GM21717 (cell line): ENCODE results near the gene TOR1AIP2.
"Not testable (repeated sequence)": the region's sequence is repeated elsewhere in the genome, so short reads cannot be mapped to it uniquely, and the experiment has no call there.

Experiments
- ATAC-seq: cut with Tn5 transposase; IDR thresholded peaks from one replicate; pipeline ENCODE4 v1.9.1; 2021; ENCODE audit warnings: mild to moderate bottlenecking, moderate library complexity; ENCODE audit not compliant: unreplicated experiment

The TOR1AIP2 gene

DNA sequence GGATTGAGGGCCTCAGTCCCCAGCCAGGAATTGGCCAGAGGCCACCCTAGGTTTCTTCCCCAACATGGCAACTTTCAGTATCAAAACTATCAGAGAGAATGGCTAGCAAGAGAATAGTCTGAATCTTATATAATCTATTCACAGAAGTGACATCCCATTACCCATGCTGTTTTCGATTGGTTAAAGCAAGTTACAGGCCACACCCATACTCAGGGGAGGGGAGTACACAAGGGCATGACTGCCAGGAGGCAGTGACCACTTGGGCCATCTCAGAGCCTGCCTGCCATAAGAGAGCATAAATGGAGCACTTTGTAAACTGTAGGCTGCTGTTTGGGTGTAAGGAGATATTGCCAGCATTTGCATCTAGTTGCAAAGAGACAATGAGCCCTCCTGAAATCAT lies 69.1 kb downstream of the TOR1AIP2 start:
- ATAC-seq = no peak

DNA sequence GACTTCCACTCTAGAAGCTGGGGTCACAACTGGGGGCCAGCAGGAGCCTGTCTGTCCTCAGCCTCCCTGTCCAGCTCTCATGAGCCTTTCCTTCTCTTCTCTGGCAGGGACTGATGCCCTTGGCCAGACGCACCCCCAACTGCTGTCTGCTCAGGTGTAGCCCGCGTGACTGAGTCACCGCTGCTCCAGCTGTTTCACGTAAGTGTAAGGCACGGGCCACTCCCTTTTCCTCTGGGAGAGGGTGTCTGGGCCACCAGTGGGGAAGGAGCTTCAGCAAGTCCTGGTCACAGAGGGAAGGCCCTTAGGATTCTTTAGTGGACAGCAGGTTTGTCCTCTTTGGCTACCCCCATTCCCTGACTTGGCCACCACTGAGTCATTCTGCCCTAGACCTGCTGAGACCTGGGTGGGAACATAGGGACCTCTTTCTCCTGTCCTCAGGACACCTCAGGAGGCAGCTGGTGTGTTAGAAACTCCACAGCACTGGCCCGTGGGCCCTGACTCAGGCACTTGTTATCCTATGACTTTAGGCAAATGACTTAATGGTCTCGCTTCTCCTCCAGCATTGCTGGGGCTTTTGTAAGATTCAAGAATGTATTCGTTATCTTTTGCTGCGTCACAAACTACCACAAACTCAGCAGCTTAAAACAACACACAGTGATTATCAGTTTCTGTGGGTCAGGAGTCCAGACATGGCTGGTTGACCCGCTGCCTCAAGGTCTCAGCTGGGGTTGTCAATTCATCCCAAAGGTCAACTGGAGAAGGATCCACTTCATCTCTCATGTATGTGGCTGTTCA lies 69.7 kb downstream of the TOR1AIP2 start:
- no peak for ATAC-seq

DNA sequence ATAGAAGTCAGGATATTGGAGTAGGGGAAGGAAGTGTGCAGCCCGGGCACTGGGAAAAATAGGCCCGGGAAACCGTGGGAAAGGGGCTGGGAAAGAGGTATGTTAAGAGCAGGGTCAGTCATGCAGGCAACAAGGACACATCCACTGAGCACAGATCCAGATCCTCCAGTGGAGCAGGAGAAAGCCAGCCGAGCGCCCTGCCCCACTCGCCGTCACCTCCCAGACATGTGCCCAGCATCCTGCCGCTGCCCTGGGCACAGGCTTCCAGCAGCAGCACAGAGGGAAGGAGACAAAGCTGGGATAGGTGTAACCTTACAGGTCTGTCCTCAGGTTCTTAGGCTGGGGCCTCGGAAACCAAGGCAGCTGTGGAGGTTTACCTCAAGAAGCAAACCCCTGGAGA lies 70.3 kb downstream of the TOR1AIP2 start:
- ATAC-seq = no peak

DNA sequence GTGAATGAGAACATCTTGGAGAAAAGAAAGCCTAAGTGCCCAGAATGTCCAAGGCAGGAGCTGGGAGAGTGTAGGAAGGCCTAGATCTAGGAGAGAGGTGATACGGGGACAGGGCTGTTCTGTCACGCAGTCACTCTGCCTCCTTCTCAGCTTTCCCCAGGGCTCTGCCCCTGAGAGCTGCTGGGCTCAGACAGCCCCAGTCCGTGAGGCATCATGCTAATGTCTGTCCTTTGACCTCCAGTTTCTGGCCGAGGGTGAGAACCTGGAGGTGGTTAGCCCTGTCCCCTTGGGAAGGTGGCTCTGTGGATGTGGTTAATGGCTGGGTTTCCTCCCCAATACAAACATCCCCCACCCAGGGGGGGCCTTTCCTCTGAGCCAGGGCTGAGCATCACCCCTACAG lies 71.3 kb downstream of the TOR1AIP2 start:
- no peak for ATAC-seq

DNA sequence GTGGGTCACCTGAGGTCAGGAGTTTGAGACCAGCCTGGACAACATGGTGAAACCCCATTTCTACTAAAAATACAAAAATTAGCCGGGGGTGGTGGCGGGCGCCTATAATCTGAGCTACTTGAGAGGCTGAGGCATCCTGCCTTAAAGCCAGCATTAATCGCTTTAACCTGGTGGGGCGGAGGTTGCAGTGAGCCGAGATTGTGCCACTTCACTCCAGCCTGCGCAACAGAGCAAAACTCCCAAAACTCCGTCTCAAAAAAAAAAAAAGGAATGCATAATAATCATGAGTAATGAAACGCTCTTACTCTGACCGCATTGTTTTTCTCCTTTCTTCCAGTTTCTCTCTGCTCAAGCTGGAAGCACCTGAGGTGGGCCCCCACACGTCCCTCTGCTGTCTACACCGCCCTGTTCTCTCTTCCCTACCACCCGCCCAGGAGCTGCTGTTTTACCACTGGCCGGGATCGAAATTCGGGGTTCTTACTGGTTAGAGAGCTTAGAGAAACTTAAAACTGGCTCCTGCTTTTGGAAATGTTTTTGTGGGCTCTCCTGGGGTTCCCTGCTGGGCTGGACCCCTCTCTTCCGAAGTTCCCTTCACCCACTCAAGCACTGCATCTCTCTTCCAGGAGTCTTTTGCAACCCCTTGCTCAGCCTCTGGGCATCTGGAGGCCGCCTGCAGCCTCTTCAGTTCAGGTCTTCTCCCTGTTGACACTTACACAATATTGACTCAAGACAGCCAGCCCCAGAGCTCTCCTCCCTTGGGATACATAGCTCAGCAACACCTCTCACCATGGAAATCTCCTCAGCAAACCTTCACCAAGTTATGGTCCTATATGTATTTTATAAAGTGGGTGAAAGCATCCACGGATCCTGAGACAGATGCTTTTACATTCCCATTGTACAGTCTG lies 72.1 kb downstream of the TOR1AIP2 start:
- no peak for ATAC-seq

DNA sequence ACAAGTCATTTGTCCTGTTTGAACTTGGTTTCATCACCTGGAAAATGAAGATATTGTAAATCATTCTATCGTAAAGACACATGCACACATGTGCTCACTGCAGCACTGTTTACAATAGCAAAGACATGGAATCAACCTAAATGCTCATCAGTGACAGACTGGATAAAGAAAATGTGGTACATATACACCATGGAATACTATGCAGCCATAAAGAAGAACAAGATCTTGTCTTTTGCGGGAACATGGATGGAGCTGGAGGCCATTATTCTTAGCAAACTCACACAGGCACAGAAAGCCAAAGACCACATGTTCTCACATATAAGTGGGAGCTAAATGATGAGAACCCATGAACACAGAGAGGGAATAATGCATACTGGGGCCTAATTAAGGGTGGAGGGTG lies 73.2 kb downstream of the TOR1AIP2 start:
- not testable (repeated sequence) for ATAC-seq

DNA sequence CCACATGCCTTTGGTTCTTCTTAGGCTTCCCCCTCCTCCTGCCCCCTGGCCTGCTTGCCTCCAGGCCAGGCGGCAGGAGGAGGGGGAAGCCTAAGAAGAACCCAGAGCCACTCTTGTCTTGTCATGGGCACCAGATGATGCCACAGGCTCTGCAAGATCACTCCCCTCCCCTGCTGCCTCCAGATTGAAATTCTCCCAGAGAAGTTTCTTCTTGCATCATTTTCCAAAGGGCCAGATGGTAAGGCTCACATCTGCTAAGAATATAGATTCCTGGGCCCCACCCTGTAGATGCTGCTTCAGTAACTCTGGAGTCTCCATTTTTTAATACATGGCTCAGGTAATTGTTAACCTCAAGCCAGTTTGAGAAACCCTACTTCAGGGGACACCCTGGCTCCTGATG lies 73.7 kb downstream of the TOR1AIP2 start:
- no peak for ATAC-seq

DNA sequence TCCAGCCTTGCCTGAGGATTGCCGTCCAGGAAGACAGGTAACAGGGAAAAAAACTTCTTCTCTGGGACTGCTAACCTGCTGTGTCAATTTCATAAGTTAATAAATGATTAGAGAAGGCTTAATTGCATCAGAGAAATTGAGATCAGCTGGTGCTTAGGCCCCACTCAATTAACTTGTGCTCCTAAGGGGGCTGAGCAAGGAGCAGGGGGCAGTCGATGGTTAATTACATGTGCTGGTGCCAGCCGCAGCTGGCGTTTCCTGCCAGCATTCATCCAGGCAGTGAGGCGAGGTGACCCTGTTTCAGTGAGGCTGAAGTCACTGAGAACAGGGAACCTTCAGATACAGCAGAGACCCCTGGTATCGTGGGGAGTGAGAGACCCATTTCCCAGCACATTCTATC lies 74.5 kb downstream of the TOR1AIP2 start:
- ATAC-seq = no peak

DNA sequence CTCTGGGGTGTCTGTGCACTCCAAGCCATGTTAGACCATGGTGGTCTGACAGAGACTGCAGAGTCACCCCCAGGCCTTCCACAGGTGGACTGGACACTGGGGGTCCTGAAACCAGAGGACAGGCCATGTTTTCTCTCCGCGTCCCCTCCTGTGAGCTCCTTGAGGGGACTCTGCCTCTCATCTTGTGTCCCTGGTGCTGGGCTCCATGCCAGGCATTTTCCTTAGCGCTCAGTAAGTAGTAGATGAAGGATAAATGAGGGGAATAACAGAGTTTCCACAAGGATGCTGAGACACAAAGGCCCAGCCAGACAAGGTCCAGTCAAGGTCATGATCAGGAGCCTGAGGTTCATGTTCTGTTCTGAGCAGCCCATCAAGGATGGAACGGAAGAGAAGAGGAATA lies 77.1 kb downstream of the TOR1AIP2 start:
- no peak for ATAC-seq

DNA sequence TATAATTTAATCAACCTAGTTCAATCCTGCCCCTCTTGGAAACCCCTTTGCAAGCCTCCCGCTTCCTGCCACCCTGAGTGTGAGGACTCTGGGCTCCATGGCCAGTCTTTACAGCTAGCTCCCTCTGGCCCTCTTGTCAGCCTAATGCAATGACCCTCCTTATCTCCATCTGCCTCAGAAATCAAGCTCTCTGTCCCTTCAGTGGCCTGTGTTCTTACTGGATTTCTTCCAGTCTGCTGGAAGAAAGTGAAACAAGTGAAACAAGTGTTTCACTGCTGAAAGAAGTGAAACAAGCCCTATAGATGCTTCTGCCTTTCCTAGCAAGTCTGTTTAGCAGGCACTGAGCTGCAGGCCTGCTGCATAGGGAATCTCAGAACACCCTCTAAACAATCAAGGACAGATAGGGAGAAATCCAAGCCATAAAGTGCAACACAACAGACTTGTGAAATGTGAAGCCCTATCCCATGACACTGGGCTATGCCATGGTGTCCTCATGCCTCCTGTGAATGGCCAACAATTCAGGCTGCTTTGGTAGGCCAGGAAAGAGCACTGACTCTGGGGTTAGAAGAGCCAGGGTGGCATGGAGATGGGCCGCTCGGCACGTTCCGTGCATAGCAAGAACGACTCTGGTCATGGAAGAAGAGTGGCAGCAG lies 78.6 kb downstream of the TOR1AIP2 start:
- ATAC-seq = no peak

DNA sequence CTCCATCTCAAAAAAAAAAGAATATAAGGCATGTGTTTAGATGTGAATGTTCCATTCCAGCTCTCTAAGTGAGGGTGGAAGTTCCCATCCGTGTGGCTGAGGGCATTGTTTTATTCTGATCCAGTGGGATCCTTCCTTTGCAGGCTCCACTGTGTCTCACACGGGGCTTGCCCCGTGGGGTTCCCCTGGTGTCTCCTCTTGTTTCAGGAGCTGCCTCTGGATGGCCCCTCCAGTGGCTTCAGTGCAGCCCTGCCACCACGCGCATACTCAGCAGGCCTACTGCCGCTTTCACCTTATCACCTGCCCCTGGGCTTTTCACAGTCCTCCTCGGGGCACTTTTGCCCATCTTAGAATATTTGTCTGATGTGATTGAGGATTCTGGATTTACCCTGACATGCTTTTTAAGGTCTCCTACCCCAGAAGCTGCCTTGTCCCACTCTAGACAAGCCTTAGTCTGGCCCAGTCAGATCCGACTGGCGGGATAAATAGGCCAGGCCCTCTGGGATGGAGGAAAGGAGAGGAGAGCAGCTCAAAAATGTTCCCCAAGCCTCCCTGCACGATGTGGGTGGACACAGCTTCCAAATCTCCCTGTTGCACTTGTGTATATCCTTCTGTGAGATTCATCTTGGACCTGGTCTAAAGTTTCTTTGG lies 79.3 kb downstream of the TOR1AIP2 start:
- no peak for ATAC-seq

DNA sequence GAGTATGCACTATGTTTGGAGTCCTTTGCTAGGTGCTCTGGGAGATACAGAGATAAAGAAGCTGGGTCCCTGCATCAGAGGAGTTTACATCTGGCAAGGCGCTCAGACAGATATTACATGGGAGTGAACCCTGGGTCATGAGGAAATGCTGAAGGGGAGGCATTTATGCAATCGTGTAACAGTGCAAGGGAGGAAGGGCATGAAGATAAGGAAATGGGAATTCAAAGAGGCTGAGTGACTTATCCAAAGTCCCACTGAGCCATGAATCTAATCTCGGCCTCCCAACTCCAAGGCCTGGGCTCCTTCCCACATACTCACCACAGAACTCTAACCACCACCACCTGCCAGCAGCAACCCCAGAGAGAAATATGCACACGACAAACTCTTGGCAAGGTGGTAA lies 82.9 kb downstream of the TOR1AIP2 start:
- ATAC-seq = no peak

DNA sequence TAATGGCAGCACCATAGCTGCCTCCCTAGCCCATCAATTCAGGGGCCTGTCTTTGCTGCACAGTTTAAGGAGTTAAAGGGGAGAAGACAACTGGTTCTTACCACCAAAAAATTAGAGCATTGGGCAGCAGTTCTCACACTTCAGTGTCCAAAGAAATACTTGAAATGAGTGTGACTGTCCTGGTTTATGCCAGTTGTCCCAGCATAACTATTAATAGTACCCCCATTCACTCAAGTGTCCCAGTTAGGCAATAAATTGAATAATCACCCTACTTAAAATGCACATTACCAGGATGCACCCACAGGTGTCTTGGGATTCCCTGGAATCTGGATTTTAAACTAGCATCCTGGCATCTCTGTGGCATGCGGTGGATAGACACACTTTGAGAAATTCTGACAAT lies 83.5 kb downstream of the TOR1AIP2 start:
- ATAC-seq = no peak

DNA sequence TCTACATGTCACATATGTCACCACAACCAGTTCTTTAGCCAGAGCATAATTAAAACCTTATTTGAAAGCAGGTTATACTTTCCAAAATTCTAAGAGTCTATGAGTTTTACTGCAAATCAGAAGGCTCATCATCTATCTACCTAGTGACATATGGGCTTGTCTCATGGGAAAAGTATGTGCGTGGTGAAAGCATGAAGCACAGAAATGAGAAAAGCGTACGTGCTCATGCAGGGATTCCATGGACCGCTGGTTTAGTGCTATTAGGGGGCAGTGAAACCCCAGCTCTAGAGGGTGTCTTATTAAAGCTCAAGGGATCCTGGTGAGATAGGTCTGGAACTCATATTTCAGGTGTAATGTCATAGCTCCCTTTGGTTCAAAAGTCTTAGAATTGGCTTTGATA lies 84.3 kb downstream of the TOR1AIP2 start:
- no peak for ATAC-seq
